OCI-LY7 (cell line): ENCODE measurements around the gene STUM. TPM values are rescaled to one million over a fixed set of nuclear protein-coding genes. Genes with fewer than 3 reads are reported as not detected.

Source experiments
- BruUV-seq: library from RNA; stranded (reverse); fragments of 400-500 nt; replicated peaks from 2 replicates; lab custom pipeline; 2021; lab: Mats Ljungman, UMichigan
- CTCF ChIA-PET: fragments of 300-600 bp; sonication (Branson Sonifier 250); formaldehyde crosslinking; loops from one replicate; lab custom pipeline; 2022; ENCODE audit warnings: antibody characterized with exemption; ENCODE audit not compliant: unreplicated experiment; lab: Charles Lee
- POLR2A ChIA-PET: fragments of 300-600 bp; sonication (Branson Sonifier 250); formaldehyde crosslinking; loops from one replicate; lab custom pipeline; 2022; ENCODE audit warnings: antibody characterized with exemption; lab: Charles Lee
- DNase-seq: peaks from one replicate; pipeline ENCODE4 v3.0.0-alpha.2; 2015; ENCODE audit warnings: low spot score
- H2AFZ ChIP-seq: fragments of 200-600 bp; sonication (generic), shearing (Covaris generic); 2 replicates; pipeline ENCODE4 v1.6.1; 2014; ENCODE audit warnings: mild to moderate bottlenecking, antibody characterized with exemption, low read length, moderate library complexity
- H3K27ac ChIP-seq: fragments of 200-600 bp; sonication (generic); 2 replicates; pipeline ENCODE4 v1.5.1; 2014; ENCODE audit warnings: mixed run types, low read depth, mild to moderate bottlenecking, moderate library complexity, low read length, inconsistent platforms; ENCODE audit not compliant: poor library complexity, severe bottlenecking
- H3K36me3 ChIP-seq: fragments of 200-600 bp; sonication (generic); 2 replicates; pipeline ENCODE4 v1.6.1; 2014; ENCODE audit warnings: mild to moderate bottlenecking, antibody characterized with exemption, low read length, moderate library complexity, mixed read lengths; ENCODE audit not compliant: insufficient read depth
- H3K4me1 ChIP-seq: fragments of 200-600 bp; sonication (generic); 2 replicates; pipeline ENCODE4 v1.5.1; 2014; ENCODE audit warnings: mild to moderate bottlenecking, low read length; ENCODE audit not compliant: insufficient read depth, poor library complexity, severe bottlenecking
- H3K4me2 ChIP-seq: fragments of 200-600 bp; sonication (generic); 2 replicates; pipeline ENCODE4 v1.6.1; 2014; ENCODE audit warnings: mild to moderate bottlenecking, low read length
- H3K4me3 ChIP-seq: fragments of 200-600 bp; sonication (generic); 2 replicates; pipeline ENCODE4 v1.5.1; 2014; ENCODE audit warnings: mild to moderate bottlenecking, low read depth, low read length; ENCODE audit not compliant: poor library complexity, severe bottlenecking
- H3K79me2 ChIP-seq: fragments of 200-600 bp; sonication (generic); 2 replicates; pipeline ENCODE4 v1.6.1; 2016; ENCODE audit warnings: low read depth, mild to moderate bottlenecking, low read length, moderate library complexity, mixed read lengths; ENCODE audit not compliant: insufficient read depth
- H3K9me2 ChIP-seq: fragments of 200-600 bp; sonication (generic); 2 replicates; pipeline ENCODE4 v1.6.1; 2016; ENCODE audit warnings: mild to moderate bottlenecking, low read length, mixed read lengths; ENCODE audit not compliant: insufficient read depth
- H3K9me3 ChIP-seq: fragments of 200-600 bp; sonication (generic); 2 replicates; pipeline ENCODE4 v1.6.1; 2014; ENCODE audit warnings: mild to moderate bottlenecking, mixed run types, low read length, mixed read lengths
- H4K20me1 ChIP-seq: fragments of 200-600 bp; sonication (generic); 2 replicates; pipeline ENCODE4 v1.6.1; 2014; ENCODE audit warnings: mild to moderate bottlenecking, antibody characterized with exemption, low read length, moderate library complexity, mixed read lengths; ENCODE audit not compliant: insufficient read depth
- CTCF ChIP-seq: fragments of 200-600 bp; sonication (generic); conservative IDR thresholded peaks from 2 replicates; pipeline ENCODE4 v1.5.1; 2014; ENCODE audit warnings: mild to moderate bottlenecking, antibody characterized with exemption, low read length, moderate library complexity, mixed read lengths
- EZH2phosphoT487 ChIP-seq: fragments of 200-600 bp; sonication (generic); IDR thresholded peaks from 2 replicates; pipeline ENCODE4 v1.6.1; 2018; ENCODE audit warnings: low read depth, borderline replicate concordance, mild to moderate bottlenecking, mixed run types, antibody characterized with exemption, low read length, moderate library complexity, mixed read lengths
- intact Hi-C: fragments of 100-400 bp; cut with micrococcal nuclease; formaldehyde crosslinking; loops from one replicate; pipeline ENCODE4 v1.10.0; 2022; ENCODE audit not compliant: unreplicated experiment
- total RNA-seq, 2 experiments: library from RNA; depleted of rRNA in 1 of 2; stranded (reverse); fragments of >200 nt in 1 of 2; shearing (Covaris generic) in 1 of 2; gene quantifications; 2 replicates each; pipeline ENCODE4 v1.2.3, GENCODE V29; 2014 to 2022

STUM gene
- total RNA-seq, 2 experiments from 2014 or later = not detected

- TF ChIP-seq CTCF = no peak
- H3K79me2 ChIP-seq = no peaks in the 10 kb centered on the region
- H2AFZ ChIP-seq = no peak overlapping the region
- peak overlapping the region; percentile 6 for H3K4me3 ChIP-seq
- peak; percentile 58 for DNase-seq
- no peaks in the 10 kb centered on the region for H4K20me1 ChIP-seq
- H3K9me3 ChIP-seq = no peaks in the 10 kb centered on the region
- H3K27ac ChIP-seq = peak overlapping the region; percentile 46
- peaks cover 58% of the 10 kb centered on the region for H3K4me1 ChIP-seq
- intact Hi-C loops = loop anchor here (5.0 to 10.0 kb wide), 2 partner anchors 309 to 602 kb away; partner anchors contain the start of gene COQ8A
- no peaks in the 10 kb centered on the region for H3K9me2 ChIP-seq
- BruUV-seq = no TSS peak
- CTCF ChIA-PET = interaction anchor here (0.9 to 1.6 kb wide), 3 partner anchors 47 to 194 kb away, joined by 3 to 7 read pairs (median 4); no protein-coding TSS in a partner anchor
- peaks cover 47% of the 10 kb centered on the region for H3K36me3 ChIP-seq
- POLR2A ChIA-PET = interaction anchor here (1.2 kb wide), 1 partner anchor 277 kb away, joined by 4 read pairs; no protein-coding TSS in a partner anchor
- H3K4me2 ChIP-seq = peak overlapping the region; percentile 57
Measured at GRCh38 chr1:226632922-226633351, 84.4 kb downstream of the STUM start.

- ChIA-PET CTCF (interaction anchor here (0.9 to 1.6 kb wide), 4 partner anchors 10 to 193 kb away, joined by 3 to 7 read pairs (median 4); no protein-coding TSS in a partner anchor), POLR2A (interaction anchor here (1.2 kb wide), 1 partner anchor 276 kb away, joined by 4 read pairs; no protein-coding TSS in a partner anchor)
- BruUV-seq = no TSS peak
- Histone ChIP-seq H3K9me3 (no peaks in the 10 kb centered on the region), H3K4me3 (no peak overlapping the region), H3K4me2 (peak overlapping the region; percentile 57), H2AFZ (no peak overlapping the region), H3K27ac (peak overlapping the region; percentile 46), H3K4me1 (peaks cover 58% of the 10 kb centered on the region), H3K36me3 (peaks cover 53% of the 10 kb centered on the region), H3K9me2 (no peaks in the 10 kb centered on the region), H4K20me1 (no peaks in the 10 kb centered on the region), H3K79me2 (no peaks in the 10 kb centered on the region)
- intact Hi-C loops = loop anchor here (1.0 to 10.0 kb wide), 5 partner anchors 54 to 601 kb away; partner anchors contain the start of gene COQ8A
- DNase-seq = no peak
- TF ChIP-seq CTCF (no peak), EZH2phosphoT487 (no peak)
Measured at GRCh38 chr1:226633541-226634165, 85.1 kb downstream of the STUM start.
